ENCODE data around the gene NDUFV2.
A peak's percentile ranks its signal among the peaks of the same experiment; 100 is the strongest.

Gene NDUFV2

DNA sequence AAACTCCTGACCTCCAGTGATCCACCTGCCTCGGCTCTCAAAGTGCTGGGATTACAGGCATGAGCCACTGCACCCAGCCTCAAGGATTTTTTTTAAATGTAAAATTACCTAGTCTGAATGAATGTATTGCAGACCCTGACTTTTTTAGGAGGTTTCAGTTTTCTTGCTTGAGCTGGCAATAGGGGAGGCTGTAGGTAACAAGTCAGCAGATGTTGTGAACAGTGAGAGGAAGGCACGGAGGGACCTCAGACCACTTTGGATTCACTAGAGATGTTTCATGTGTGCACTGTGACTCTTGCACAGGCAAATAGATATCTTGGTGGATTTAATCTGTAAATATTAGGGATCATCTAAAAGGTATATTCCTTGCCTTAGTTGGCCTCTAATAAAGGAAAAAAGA lies 6.4 kb downstream of the NDUFV2 start:
- H3K27ac ChIP-seq: peak overlapping the region in 10 of 21 experiments; percentile 10 to 71 (median 30)

GRCh38 chr18:9109523-9109922 lies 7.0 kb downstream of the NDUFV2 start:
- Histone ChIP-seq H3K4me3 (no peak overlapping the region), H3K27ac (peak overlapping the region in 12 of 21 experiments; percentile 10 to 76 (median 32))

More for the DNA sequence above, 6.4 kb downstream of the NDUFV2 start:
- H3K4me3 ChIP-seq: no peak overlapping the region

DNA sequence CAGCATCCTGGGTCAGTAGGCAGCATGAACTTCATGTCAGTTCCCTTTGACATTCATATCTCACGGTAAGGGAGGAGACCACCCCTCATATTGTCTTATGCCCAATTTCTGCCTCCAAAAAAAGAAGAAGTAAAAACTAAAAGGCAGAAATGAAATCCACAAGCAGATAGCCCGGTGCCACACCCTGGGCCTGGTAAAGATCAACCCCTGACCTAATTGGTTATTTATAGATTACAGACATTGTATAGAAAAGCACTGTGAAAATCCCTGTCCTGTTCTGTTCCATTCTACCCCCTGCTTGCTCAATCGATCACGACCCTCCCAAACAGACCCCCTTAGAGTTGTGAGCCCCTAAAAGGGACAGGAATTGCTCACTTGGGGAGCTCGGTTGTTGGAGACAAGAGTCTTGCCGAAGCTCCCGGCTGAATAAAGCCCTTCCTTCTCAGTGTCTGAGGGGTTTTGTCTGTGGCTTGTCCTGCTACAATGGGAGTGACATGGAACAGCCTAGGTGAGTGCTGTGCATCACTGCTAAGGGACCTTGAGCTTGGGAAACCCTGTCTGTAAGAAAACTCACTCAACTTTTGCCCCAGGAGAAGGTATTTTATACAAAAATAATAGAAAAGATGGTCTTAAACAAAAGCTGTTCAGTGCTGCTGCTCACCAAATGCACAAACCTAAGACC lies 11.1 kb downstream of the NDUFV2 start:
- H3K27ac ChIP-seq: peak overlapping the region in 16 of 21 experiments; percentile 6 to 78 (median 50)
- H3K4me3 ChIP-seq: no peak overlapping the region

- Histone ChIP-seq H3K27ac (peak overlapping the region in 13 of 21 experiments; percentile 63 to 95 (median 82)), H3K4me3 (no peak overlapping the region)
Measured at GRCh38 chr18:9115984-9116383, 13.5 kb downstream of the NDUFV2 start.

- H3K4me3 ChIP-seq: no peak overlapping the region
Measured at GRCh38 chr18:9117980-9118841, 15.7 kb downstream of the NDUFV2 start.

DNA sequence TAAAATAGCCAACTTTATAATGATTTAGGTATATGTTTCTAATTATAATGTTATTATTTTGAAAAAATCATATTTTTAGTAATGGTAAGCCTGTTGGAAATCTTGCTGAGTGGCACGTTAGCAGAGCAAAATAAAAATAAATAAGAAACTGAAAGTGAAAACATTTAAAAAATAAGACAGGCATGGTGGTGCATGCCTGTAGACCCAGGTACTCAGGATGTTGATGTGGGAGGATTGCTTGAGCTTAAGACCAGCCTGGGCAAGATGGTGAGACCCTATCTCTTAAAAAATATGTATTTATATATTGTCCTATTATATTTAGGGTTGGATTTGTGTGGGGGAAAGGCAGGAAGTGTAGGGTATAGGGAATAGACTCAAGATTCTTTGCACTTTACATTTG lies 18.3 kb downstream of the NDUFV2 start:
- Histone ChIP-seq H3K4me3 (no peak overlapping the region), H3K27ac (peak overlapping the region in 8 of 21 experiments; percentile 1 to 89 (median 40))

More at GRCh38 chr18:9117980-9118841, 15.7 kb downstream of the NDUFV2 start:
- peak overlapping the region in 18 of 21 experiments; percentile 29 to 95 (median 78) for H3K27ac ChIP-seq

- Histone ChIP-seq H3K4me3 (no peak overlapping the region), H3K27ac (peak overlapping the region in 1 of 21 experiments; percentile 14)
Measured at GRCh38 chr18:9123520-9123919, 21.0 kb downstream of the NDUFV2 start.

- Histone ChIP-seq H3K27ac (no peak overlapping the region), H3K4me3 (no peak overlapping the region)
Measured at GRCh38 chr18:9124824-9125223, 22.3 kb downstream of the NDUFV2 start.

DNA sequence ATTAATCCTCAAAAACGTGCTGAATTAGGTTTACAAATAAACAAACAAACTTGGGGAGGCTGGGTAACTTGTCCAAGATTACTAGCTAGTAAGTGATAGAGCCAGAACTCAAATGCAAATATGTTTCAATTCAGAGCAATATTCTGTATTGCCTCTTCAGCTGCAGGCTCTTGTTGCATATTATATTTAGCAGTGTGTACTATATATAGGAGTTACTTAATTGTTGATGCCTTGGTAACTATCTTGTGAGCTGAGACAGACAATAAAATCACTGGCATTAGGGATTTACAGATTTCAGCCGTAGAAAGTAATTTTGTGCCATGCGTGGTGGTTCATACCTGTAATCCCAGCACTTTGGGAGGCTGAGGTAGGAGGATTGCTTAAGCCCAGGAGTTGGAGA lies 23.8 kb downstream of the NDUFV2 start:
- H3K27ac ChIP-seq: no peak overlapping the region
- H3K4me3 ChIP-seq: no peak overlapping the region

DNA sequence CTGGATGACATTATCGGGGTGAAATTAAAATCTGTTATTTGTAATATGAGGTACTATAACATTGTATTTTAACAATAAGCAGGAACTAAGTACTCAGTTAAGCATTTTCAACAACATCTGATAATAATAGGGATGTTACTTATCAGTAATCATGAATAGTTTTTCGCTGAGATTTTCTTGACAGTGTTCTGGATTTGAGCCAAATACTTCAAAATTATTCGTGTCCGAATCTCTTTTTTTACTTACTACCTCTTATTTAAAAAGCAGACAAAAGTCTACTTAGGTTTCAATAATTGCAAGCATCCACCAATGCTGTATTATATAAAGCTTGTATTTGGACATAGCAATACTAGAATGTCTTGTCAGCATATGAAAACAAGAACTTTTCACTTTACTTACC lies 27.7 kb downstream of the NDUFV2 start:
- no peak overlapping the region for H3K27ac ChIP-seq

GRCh38 chr18:9130806-9131205 lies 28.3 kb downstream of the NDUFV2 start:
- Histone ChIP-seq H3K4me3 (no peak overlapping the region), H3K27ac (no peak overlapping the region)

More for the DNA sequence above, 27.7 kb downstream of the NDUFV2 start:
- H3K4me3 ChIP-seq: no peak overlapping the region

GRCh38 chr18:9132628-9133027 lies 30.1 kb downstream of the NDUFV2 start:
- Histone ChIP-seq H3K4me3 (no peak overlapping the region), H3K27ac (peak overlapping the region in 3 of 21 experiments; percentile 9 to 43 (median 19))

DNA sequence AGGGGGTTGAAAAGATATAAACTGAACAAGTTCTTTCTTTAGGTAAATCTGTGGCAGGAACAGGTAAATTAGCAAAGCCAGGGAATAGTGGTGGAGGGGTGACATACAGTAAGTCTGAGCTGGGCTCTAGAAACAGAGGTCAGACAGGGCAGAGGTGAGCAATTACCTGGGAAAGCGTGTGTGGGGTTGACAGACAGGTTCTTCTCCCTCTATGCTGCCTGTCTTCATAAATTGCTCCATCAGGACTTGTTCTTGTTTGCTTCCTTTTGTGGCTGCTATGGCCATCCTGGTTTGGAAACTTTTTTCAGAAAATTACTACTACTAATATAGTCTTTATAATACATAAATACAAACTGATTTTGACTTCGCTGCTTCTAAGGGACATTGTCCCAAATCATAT lies 30.7 kb downstream of the NDUFV2 start:
- Histone ChIP-seq H3K4me3 (no peak overlapping the region), H3K27ac (peak overlapping the region in 6 of 21 experiments; percentile 9 to 43 (median 18))

- Histone ChIP-seq H3K4me3 (peak overlapping the region; percentile 69 to 87 (median 80)), H3K27ac (peak overlapping the region in 19 of 21 experiments; percentile 89 to 99 (median 97))
Measured at GRCh38 chr18:9135081-9135911, 32.8 kb downstream of the NDUFV2 start.

- H3K4me3 ChIP-seq: peak overlapping the region; percentile 69 to 87 (median 80)
- peak overlapping the region; percentile 55 to 99 (median 97) for H3K27ac ChIP-seq
Measured at GRCh38 chr18:9135912-9136314, 33.4 kb downstream of the NDUFV2 start.

DNA sequence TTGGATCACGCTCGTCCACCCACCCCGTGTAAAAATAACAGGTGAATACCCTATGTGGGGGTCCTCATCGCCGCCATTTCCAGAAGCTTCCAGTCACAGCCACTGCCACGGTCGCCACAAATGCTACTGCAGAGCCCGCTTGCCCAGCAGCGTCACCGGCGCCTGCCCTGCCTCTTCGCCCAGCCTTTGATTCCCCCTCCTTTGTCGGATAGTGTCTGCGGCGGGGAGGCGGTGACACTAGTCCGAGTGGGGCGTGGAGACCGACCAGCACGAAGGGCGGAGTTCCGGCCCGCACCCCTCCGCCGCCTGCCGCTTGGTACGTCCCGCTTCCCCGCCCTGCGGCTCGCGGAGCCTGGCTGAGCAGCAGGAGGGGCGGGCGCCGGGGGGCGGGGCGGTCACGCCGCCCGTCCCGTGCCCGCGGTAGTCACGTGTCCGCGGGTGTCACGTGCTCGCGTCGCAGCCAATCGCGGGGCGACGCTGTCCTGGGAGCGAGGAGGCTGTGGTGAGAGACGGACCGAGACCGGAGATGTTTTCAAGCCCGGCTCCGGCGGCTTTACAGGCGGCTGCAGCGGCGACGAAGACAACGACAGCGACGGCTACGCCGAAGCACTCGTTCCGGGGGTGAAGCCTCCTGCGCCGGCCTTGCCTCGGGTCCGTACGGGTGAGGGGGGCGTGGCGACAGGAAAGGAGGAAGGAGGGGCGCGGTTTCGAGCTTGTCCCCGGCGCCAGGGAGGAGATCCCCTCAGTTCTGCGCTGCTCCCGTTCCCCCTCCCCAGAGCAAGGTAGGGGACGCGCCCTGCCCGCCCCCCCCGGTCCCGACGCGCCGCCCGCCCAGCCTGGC lies 34.0 kb downstream of the NDUFV2 start, which contains the start of gene ANKRD12:
Gene ANKRD12 (plus strand): TSS at position 467 of the 841 bp plus-strand sequence. CDS start 45,652 bp downstream, outside the sequence.
- Histone ChIP-seq H3K4me3 (peak within 1 kb of the TSS; percentile 69 to 87 (median 80)), H3K27ac (peak within 1 kb of the TSS; percentile 88 to 99 (median 97))

DNA sequence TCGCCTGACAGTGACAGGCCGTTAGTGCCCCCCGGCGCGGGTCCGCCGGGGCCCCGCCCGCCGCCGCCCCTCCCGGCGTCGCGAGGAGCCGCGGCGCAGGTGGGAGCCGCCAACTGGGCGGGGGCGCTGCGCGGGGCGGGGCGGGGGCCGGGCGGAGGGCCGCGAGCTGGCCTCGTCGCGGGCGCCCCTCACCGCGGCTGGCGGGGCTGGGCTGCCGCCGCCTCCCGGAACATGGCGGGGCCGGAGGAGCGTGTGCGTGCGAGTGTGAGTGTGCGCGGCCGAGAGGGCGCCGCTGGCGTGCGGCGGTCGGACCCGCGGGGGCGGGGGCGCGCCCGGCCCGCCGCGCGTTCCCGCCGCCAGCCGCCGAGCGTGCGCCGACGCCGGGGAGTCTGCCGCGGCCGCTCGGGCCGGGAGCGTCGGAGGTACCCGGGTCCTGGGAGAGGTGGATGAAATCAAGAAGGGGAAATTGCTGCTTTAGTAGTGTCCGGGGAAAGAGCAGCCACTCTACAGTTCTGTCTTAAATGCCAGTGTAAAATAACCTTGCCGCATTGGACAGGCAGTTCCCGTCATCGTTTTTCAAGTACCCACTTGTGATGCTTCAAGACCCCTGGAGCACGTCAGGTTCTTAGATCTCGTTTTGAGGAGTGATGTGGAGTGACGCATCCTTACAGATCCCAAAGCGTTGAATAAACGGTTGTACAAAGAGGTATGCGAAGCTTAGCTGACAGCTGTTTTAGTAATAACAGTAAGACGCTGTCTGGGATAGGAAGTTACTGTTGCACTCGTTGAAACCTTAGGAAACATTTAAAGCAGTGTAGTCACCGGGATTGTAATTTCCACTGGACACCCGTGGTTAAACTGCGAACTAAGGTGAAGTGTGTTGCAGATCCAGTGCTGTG lies 34.9 kb downstream of the NDUFV2 start:
- peak overlapping the region; percentile 88 to 99 (median 97) for H3K27ac ChIP-seq

More for the DNA sequence above, 34.9 kb downstream of the NDUFV2 start:
- H3K4me3 ChIP-seq: peak overlapping the region; percentile 69 to 87 (median 80)
